K562 (cell line): ENCODE results near the gene TOMT. TPM values are rescaled to one million over a fixed set of nuclear protein-coding genes. Genes with fewer than 3 reads are reported as not detected.

Experiments used
- C11orf30 ChIP-seq: fragments of 450-650 bp; IDR thresholded peaks from 2 replicates; pipeline ENCODE4 v1.6.1; 2016; ENCODE audit warnings: low read depth, mild to moderate bottlenecking
- CBFA2T3 ChIP-seq: fragments of 450-650 bp; IDR thresholded peaks from 2 replicates; pipeline ENCODE4 v1.6.1; 2017
- CBX5 ChIP-seq: IDR thresholded peaks from 2 replicates; pipeline ENCODE4 v1.6.1; 2014; ENCODE audit warnings: low read depth, borderline replicate concordance
- CXXC5 ChIP-seq: fragments of 250-450 bp; sonication (Bioruptor Pico); IDR thresholded peaks from 2 replicates; pipeline ENCODE4 v1.8.0; 2022; ENCODE audit warnings: inconsistent platforms, mild to moderate bottlenecking, moderate library complexity
- DNMT1 ChIP-seq: fragments of 450-650 bp; IDR thresholded peaks from 2 replicates; pipeline ENCODE4 v1.6.1; 2016; ENCODE audit warnings: antibody characterized with exemption, mild to moderate bottlenecking
- DPF2 ChIP-seq: fragments of 450-650 bp; IDR thresholded peaks from 2 replicates; pipeline ENCODE4 v1.6.1; 2016
- GATA2 ChIP-seq: sonication (generic); formaldehyde crosslinking; IDR thresholded peaks from 2 replicates; pipeline ENCODE4 v1.4.0; 2020; ENCODE audit warnings: mild to moderate bottlenecking, missing genetic modification reagents
- GMEB1 ChIP-seq: fragments of 250-450 bp; sonication (Bioruptor Pico); IDR thresholded peaks from 2 replicates; pipeline ENCODE4 v1.4.0; 2020; ENCODE audit warnings: mild to moderate bottlenecking
- JUND ChIP-seq, 2 experiments: IDR thresholded peaks; 2 replicates in 1 of 2; 3 replicates in 1 of 2; pipeline ENCODE4 v1.6.1; 2011; ENCODE audit warnings: borderline replicate concordance in 2 of 2, low read depth in 2 of 2, low read length in 2 of 2, improper control_type of control experiment in 1 of 2, missing biosample characterization in 1 of 2, missing genetic modification characterization in 1 of 2, missing genetic modification reagents in 1 of 2
- MAFK ChIP-seq: IDR thresholded peaks from 2 replicates; pipeline ENCODE4 v1.6.1; 2011; ENCODE audit warnings: low read length, improper control_type of control experiment
- NELFE ChIP-seq: IDR thresholded peaks from 2 replicates; pipeline ENCODE4 v1.6.1; 2011; ENCODE audit warnings: mild to moderate bottlenecking; ENCODE audit not compliant: insufficient read depth, insufficient read length
- NFE2 ChIP-seq: IDR thresholded peaks from 2 replicates; pipeline ENCODE4 v1.6.1; 2014; ENCODE audit warnings: antibody characterized with exemption, low read depth
- POLR2AphosphoS5 ChIP-seq: IDR thresholded peaks from 2 replicates; pipeline ENCODE4 v1.6.1; 2011; ENCODE audit warnings: mild to moderate bottlenecking, low read depth, low read length, moderate library complexity; ENCODE audit not compliant: control insufficient read depth, insufficient read depth
- RAD21 ChIP-seq, 2 experiments: fragments of 250-450 bp in 1 of 2; fragments of 450-650 bp in 1 of 2; sonication (Bioruptor Pico) in 1 of 2; formaldehyde crosslinking in 1 of 2; IDR thresholded peaks in 1 of 2; conservative IDR thresholded peaks in 1 of 2; 2 replicates each; pipeline versions ENCODE4 v1.4.0 to v1.8.0; 2020 to 2022; ENCODE audit warnings: mild to moderate bottlenecking in 2 of 2, moderate library complexity in 1 of 2
- SMAD4 ChIP-seq: fragments of 250-450 bp; sonication (Bioruptor Pico); conservative IDR thresholded peaks from 2 replicates; pipeline ENCODE4 v1.8.0; 2021; ENCODE audit warnings: inconsistent platforms, mild to moderate bottlenecking, moderate library complexity
- SMARCA4 ChIP-seq: fragments of 450-650 bp; IDR thresholded peaks from 2 replicates; pipeline ENCODE4 v1.6.1; 2016
- STAT5A ChIP-seq: IDR thresholded peaks from 2 replicates; pipeline ENCODE4 v1.6.1; 2012; ENCODE audit warnings: low read length, inconsistent platforms, borderline replicate concordance
- TAF1 ChIP-seq: IDR thresholded peaks from 2 replicates; pipeline ENCODE4 v1.6.1; 2011; ENCODE audit warnings: mild to moderate bottlenecking, low read length, moderate library complexity; ENCODE audit not compliant: insufficient read depth, control insufficient read depth, severe bottlenecking; ENCODE audit errors: extremely low read depth
- TRIM24 ChIP-seq, 2 experiments: fragments of 450-650 bp; IDR thresholded peaks; 2 replicates each; pipeline ENCODE4 v1.6.1; 2016
- TSC22D4 ChIP-seq: fragments of 450-650 bp; IDR thresholded peaks from 2 replicates; pipeline ENCODE4 v1.6.1; 2016; ENCODE audit warnings: missing genetic modification characterization, missing biosample characterization, control low read depth
- ZBTB7A ChIP-seq: IDR thresholded peaks from 2 replicates; pipeline ENCODE4 v1.6.1; 2011; ENCODE audit warnings: low read depth, mild to moderate bottlenecking, low read length, moderate library complexity, borderline replicate concordance; ENCODE audit not compliant: control insufficient read depth
- ZFX ChIP-seq: sonication (generic); formaldehyde crosslinking; IDR thresholded peaks from 2 replicates; pipeline ENCODE4 v1.8.0; 2022; ENCODE audit warnings: mild to moderate bottlenecking, missing genetic modification reagents, moderate library complexity
- ZNF316 ChIP-seq: fragments of 450-650 bp; IDR thresholded peaks from 2 replicates; pipeline ENCODE4 v1.6.1; 2016
- ZNF431 ChIP-seq: sonication (generic); formaldehyde crosslinking; IDR thresholded peaks from 2 replicates; pipeline ENCODE4 v1.8.0; 2022; ENCODE audit warnings: mild to moderate bottlenecking, missing genetic modification reagents
- ZNF586 ChIP-seq: fragments of 450-650 bp; formaldehyde crosslinking; conservative IDR thresholded peaks from 2 replicates; pipeline ENCODE4 v1.4.0; 2020; ENCODE audit warnings: mild to moderate bottlenecking, moderate library complexity
- polyA plus RNA-seq, 8 experiments: library from polyadenylated mRNA; depleted of rRNA in 4 of 8; stranded (reverse) in 5 of 8; unstranded in 3 of 8; fragments of >200 nt; fragmentation: Nextera tagmentation in 2 of 8; fragmentation: Illumina TruSeq in 1 of 8; extraction: Ambion mirVana in 2 of 8; extraction: Trizol in 1 of 8; gene quantifications; 2 replicates each; pipeline versions ENCODE4 v1.2.1 to v1.2.3, GENCODE V29; 2011 to 2014; ENCODE audit warnings: inconsistent platforms in 1 of 8, missing spikeins in 1 of 8
- total RNA-seq, 7 experiments: library from RNA; depleted of rRNA in 6 of 7; stranded (reverse); fragments of >200 nt in 6 of 7; fragmentation: Illumina TruSeq in 2 of 7; extraction: Trizol in 2 of 7; gene quantifications; 2 replicates each; pipeline versions ENCODE4 v1.2.1 to v1.2.3, GENCODE V29; 2011 to 2021; ENCODE audit warnings: low replicate concordance in 1 of 7

The TOMT gene
- total and polyA plus RNA-seq, 9 of the 15 experiments (the other 6 are each of a cell fraction or from before 2014, with no cell fraction given): not detected

- TF ChIP-seq JUND (IDR thresholded peaks at IDR 0.05; ENCODE audit: borderline replicate concordance, low read depth, low read length) (0 out of 2 replicates have a peak, but pooled peaks have one; percentile 15), JUND (tag; IDR thresholded peaks at IDR 0.05; ENCODE audit: borderline replicate concordance, low read depth, low read length) (peak; percentile 55; the same call in 1 of the 3 replicates), ZFX (CRISPR knock-in tag) (peak; percentile 52; the same call in 1 of the 2 replicates), STAT5A (no peak), TSC22D4 (no peak), C11orf30 (peak; percentile 81), POLR2AphosphoS5 (peak; percentile 39; the same call in 1 of the 2 replicates), GMEB1 (no peak), RAD21 (CRISPR knock-in tag; conservative IDR thresholded peaks at IDR 0.05 in 1 of 2, IDR thresholded peaks at IDR 0.05 in 1 of 2) (0 out of 4 replicates have a peak, but pooled peaks of 1 of the 2 experiments have one; percentile 7), NFE2 (peak; percentile 79), SMAD4 (CRISPR knock-in tag) (no peak), ZNF431 (CRISPR knock-in tag) (peak; percentile 100), DNMT1 (no peak), ZNF316 (peak; percentile 90), CBX5 (no peak), CBFA2T3 (peak; percentile 53), TRIM24 (IDR thresholded peaks at IDR 0.05) (0 out of 4 replicates have a peak, but pooled peaks of 1 of the 2 experiments have one; percentile 31), DPF2 (peak; percentile 54; the same call in 1 of the 2 replicates), ZNF586 (no peak), TAF1 (peak; percentile 41), GATA2 (0 out of 2 replicates have a peak, but pooled peaks have one; percentile 21), ZBTB7A (peak; percentile 62; the same call in 1 of the 2 replicates), SMARCA4 (0 out of 2 replicates have a peak, but pooled peaks have one; percentile 24), NELFE (no peak), CXXC5 (0 out of 2 replicates have a peak, but pooled peaks have one; percentile 28), MAFK (peak; percentile 59; the same call in 1 of the 2 replicates)
These were observed 5.3 kb upstream of the TOMT start (continued) for GRCh38 chr11:72100462-72100861.
